Gastroesophageal sphincter (tissue), 4 donors: ENCODE data around the gene RCCD1. TPM values are rescaled to one million over a fixed set of nuclear protein-coding genes. Genes with fewer than 3 reads are reported as not detected.

ENCODE experiments used
- ATAC-seq: fragments of 150-250 bp; one replicate; pipeline ENCODE4 v1.9.1; 2016; ENCODE audit warnings: mild to moderate bottlenecking, moderate library complexity
- H3K27ac ChIP-seq, 4 donors: fragments of 200-600 bp; sonication (generic) in 3 of 4; 1 replicate in 3 of 4; 2 replicates in 1 of 4; pipeline ENCODE4 v1.5.1; 2016 to 2019
- H3K27me3 ChIP-seq: fragments of 200-600 bp; sonication (generic); one replicate; pipeline ENCODE4 v1.5.1; 2019
- H3K36me3 ChIP-seq, 2 donors: fragments of 200-600 bp; sonication (generic); one replicate each; pipeline ENCODE4 v1.5.1; 2019; ENCODE audit warnings: control low read depth in 1 of 2
- H3K4me1 ChIP-seq, 3 donors: fragments of 200-600 bp; sonication (generic); 1 replicate in 2 of 3; 2 replicates in 1 of 3; pipeline ENCODE4 v1.5.1; 2016 to 2019; ENCODE audit warnings: control low read depth in 2 of 3
- H3K4me3 ChIP-seq, 2 donors: fragments of 200-600 bp; sonication (generic); one replicate each; pipeline ENCODE4 v1.5.1; 2019; ENCODE audit warnings: mild to moderate bottlenecking in 1 of 2, moderate library complexity in 1 of 2
- H3K9me3 ChIP-seq, 3 donors: fragments of 200-600 bp; sonication (generic); one replicate each; pipeline ENCODE4 v1.5.1; 2017 to 2019; ENCODE audit warnings: control low read depth in 2 of 3
- CTCF ChIP-seq, 4 experiments: fragments of 200-600 bp in 2 of 4; fragments of 450-650 bp in 2 of 4; sonication (generic) in 1 of 4; IDR thresholded peaks; one replicate each; pipeline ENCODE4 v1.5.1; 2017 to 2019; ENCODE audit warnings: antibody characterized with exemption in 4 of 4, mild to moderate bottlenecking in 2 of 4, moderate library complexity in 2 of 4
- EP300 ChIP-seq: sonication (generic); formaldehyde crosslinking; IDR thresholded peaks from one replicate; pipeline ENCODE4 v1.6.1; 2017; ENCODE audit warnings: antibody characterized with exemption, mild to moderate bottlenecking
- POLR2A ChIP-seq, 2 donors: fragments of 450-650 bp; IDR thresholded peaks; one replicate each; pipeline ENCODE4 v1.6.1; 2017; ENCODE audit warnings: antibody characterized with exemption in 2 of 2, mild to moderate bottlenecking in 2 of 2, moderate library complexity in 1 of 2
- POLR2AphosphoS5 ChIP-seq: sonication (generic); formaldehyde crosslinking; IDR thresholded peaks from one replicate; pipeline ENCODE4 v1.6.1; 2017; ENCODE audit warnings: antibody characterized with exemption
- WGBS, 2 donors: methylation state at CpG; one replicate each; pipeline ENCODE4 v1.1.5; 2018; ENCODE audit warnings: low coverage in 1 of 2; 5-methylcytosine and 5-hydroxymethylcytosine counted together
- total RNA-seq, 4 donors: library from RNA; depleted of rRNA; stranded (reverse); fragments of >200 nt; gene quantifications; one replicate each; pipeline ENCODE4 v1.1.0, GENCODE V29; 2016

The RCCD1 gene
- total RNA-seq, 4 donors from 2014 or later = 5.3 to 11.1 (median 9.0) TPM

DNA sequence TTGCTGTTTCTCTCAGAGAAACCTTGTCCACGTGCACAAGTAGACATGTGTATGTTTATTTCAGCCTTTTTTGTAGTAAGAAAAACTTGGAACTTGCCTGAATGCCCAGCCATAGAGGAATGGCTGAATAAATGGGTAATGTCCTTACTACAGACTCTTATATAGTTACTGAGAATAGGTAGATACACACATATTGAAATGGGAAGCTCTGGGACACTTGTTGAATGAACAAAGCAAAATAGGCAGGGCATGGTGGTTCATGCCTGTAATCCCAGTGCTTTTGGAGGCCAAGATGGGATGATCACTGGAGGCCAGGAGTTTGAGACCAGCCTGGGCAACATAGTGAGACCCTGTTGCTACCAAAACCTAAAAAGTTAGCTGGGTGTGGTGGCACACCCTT, 17.9 kb upstream of the RCCD1 start:
- WGBS, 2 donors = 45 to 60% methylated on average over 1 of the region's 1 CpG
- H3K36me3 ChIP-seq = peaks cover 0 to 47% of the 10 kb centered on the region in 2 donors
- H3K27me3 ChIP-seq = no peaks in the 10 kb centered on the region
- H3K4me3 ChIP-seq = no peak overlapping the region
- H3K4me1 ChIP-seq = peaks cover 0 to 47% (median 24%) of the 10 kb centered on the region in 3 donors
- H3K27ac ChIP-seq = no peak overlapping the region
- H3K9me3 ChIP-seq = no peaks in the 10 kb centered on the region
- ATAC-seq = no peak
- TF ChIP-seq POLR2A (IDR thresholded peaks at IDR 0.05) = no peak
- no peak for TF ChIP-seq EP300
- no peak for TF ChIP-seq CTCF (IDR thresholded peaks at IDR 0.05)
- no peak for TF ChIP-seq POLR2AphosphoS5

DNA sequence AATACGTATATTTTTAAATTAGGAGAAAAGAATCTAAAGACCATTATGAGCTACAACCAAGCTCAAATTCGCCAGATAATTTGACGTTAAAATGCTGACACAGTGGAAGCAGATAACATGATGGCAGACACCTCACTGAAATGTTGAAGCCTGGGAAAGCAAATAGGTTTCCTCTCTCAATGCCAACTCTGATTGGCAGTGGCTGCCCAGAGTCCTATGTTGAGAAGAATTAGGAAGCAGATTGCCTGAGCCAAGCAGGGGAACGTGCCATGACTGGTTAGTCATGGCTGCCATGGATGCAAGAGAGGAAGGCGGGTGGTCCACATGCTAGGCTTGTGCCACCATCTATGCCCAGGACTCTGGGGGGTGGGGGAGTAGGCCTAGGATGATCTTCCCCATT, 16.4 kb upstream of the RCCD1 start:
- no peak for TF ChIP-seq EP300
- TF ChIP-seq POLR2A (IDR thresholded peaks at IDR 0.05) = no peak
- TF ChIP-seq POLR2AphosphoS5 = no peak
- no peak for TF ChIP-seq CTCF (IDR thresholded peaks at IDR 0.05)
- H3K9me3 ChIP-seq = no peaks in the 10 kb centered on the region
- no peak overlapping the region for H3K4me3 ChIP-seq
- peaks cover 0 to 61% of the 10 kb centered on the region in 2 donors for H3K36me3 ChIP-seq
- ATAC-seq = no peak
- H3K27ac ChIP-seq = no peak overlapping the region
- H3K27me3 ChIP-seq = no peaks in the 10 kb centered on the region
- H3K4me1 ChIP-seq = peaks cover 0 to 35% (median 19%) of the 10 kb centered on the region in 3 donors
- 85 to 87% methylated on average over 2 to 5 of the region's 5 CpGs for WGBS, 2 donors

GRCh38 chr15:90939756-90940155, 14.9 kb upstream of the RCCD1 start:
- Histone ChIP-seq H3K4me3 (no peak overlapping the region), H3K36me3 (peaks cover 0 to 76% of the 10 kb centered on the region in 2 donors), H3K27ac (no peak overlapping the region), H3K4me1 (peaks cover 0 to 21% (median 11%) of the 10 kb centered on the region in 3 donors), H3K27me3 (no peaks in the 10 kb centered on the region), H3K9me3 (no peaks in the 10 kb centered on the region)
- no peak for ATAC-seq
- WGBS, 2 donors = 83 to 94% methylated on average over 1 to 3 of the region's 7 CpGs
- TF ChIP-seq POLR2AphosphoS5 = no peak
- TF ChIP-seq CTCF (IDR thresholded peaks at IDR 0.05) = no peak

- no peak for ATAC-seq
- WGBS, 2 donors = 96% methylated on average over 4 of the region's 4 CpGs; no CpG with 5 or more reads in 1 of the 2 donors
- H3K36me3 ChIP-seq = peaks cover 0 to 89% of the 10 kb centered on the region in 2 donors
- peaks cover 0 to 11% (median 5%) of the 10 kb centered on the region in 3 donors for H3K4me1 ChIP-seq
- H3K27me3 ChIP-seq = no peaks in the 10 kb centered on the region
- H3K9me3 ChIP-seq = no peaks in the 10 kb centered on the region
- TF ChIP-seq EP300 (no peak), POLR2A (IDR thresholded peaks at IDR 0.05) (no peak), POLR2AphosphoS5 (no peak), CTCF (IDR thresholded peaks at IDR 0.05) (no peak)
- H3K4me3 ChIP-seq = no peak overlapping the region
- no peak overlapping the region for H3K27ac ChIP-seq
These were observed 13.6 kb upstream of the RCCD1 start for GRCh38 chr15:90941038-90941437.

DNA sequence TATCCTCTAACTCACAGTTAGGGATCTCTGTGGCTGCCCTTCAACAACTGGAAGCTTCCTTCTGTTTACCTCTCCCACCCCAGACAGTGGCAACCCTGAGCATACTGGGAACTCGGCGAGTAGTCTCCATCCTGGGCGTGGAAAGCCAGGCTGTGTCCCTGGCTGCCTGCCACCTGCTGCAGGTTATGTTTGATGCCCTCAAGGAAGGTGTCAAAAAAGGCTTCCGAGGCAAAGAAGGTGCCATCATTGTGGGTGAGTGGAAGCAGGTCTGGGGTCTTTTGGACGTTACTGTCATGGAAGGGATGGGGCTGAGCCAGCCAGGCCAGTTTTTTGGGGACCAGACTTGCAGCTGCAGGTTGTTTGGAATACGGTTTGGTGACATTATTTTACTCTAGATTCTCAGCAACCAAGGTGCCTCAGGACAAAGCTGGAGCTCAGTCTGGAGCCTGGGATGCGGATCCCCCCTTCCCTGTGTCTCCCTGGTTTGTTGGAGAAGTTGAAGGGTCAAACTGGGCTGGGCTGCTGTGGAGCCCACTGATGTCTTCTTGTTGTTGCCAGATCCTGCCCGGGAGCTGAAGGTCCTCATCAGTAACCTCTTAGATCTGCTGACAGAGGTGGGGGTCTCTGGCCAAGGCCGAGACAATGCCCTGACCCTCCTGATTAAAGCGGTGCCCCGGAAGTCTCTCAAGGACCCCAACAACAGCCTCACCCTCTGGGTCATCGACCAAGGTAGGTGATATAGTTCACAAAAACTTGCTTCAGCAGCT, 12.1 kb upstream of the RCCD1 start:
- WGBS, 2 donors = 57 to 85% methylated on average over 1 to 8 of the region's 12 CpGs
- Histone ChIP-seq H3K27ac (no peak overlapping the region), H3K9me3 (no peaks in the 10 kb centered on the region), H3K27me3 (no peaks in the 10 kb centered on the region), H3K36me3 (peaks cover 0 to 98% of the 10 kb centered on the region in 2 donors), H3K4me3 (no peak overlapping the region), H3K4me1 (no peaks in the 10 kb centered on the region)
- no peak for ATAC-seq
- TF ChIP-seq EP300 (no peak), CTCF (IDR thresholded peaks at IDR 0.05) (no peak), POLR2AphosphoS5 (no peak), POLR2A (IDR thresholded peaks at IDR 0.05) (no peak)
